ENCODE measurements around the gene XIRP2.

The XIRP2 gene

DNA sequence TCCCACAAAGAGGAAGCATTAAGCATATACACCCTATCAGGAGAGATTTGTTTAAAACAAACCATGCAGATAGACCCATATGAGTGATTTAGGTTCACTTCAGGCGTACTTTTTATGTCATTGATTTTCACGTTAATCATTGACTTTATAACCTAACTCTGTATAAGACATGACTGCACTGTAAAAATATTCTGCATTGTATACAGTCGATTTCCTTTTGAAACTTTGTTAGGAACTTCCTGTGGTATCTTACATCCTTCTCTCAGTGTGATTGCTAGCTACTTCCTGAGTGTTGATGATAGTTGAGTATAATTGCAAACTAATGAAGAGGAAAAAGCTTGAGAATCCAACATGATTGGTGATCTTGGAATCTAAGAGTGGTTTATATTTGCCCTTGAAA is 69.4 kb downstream of the XIRP2 start:
- peak; percentile 73 for DNase-seq (ENCODE audit: low read depth, low spot score)
- Histone ChIP-seq H3K36me3 (ENCODE audit: insufficient read depth, low read length) (no peaks in the 10 kb centered on the region), H3K27ac (peak overlapping the region; percentile 87), H3K9ac (ENCODE audit: insufficient read length) (no peak overlapping the region), H3K4me3 (peak overlapping the region; percentile 16), H3K9me3 (ENCODE audit: low read depth, low read length) (no peaks in the 10 kb centered on the region)
- TF ChIP-seq EZH2 (IDR thresholded peaks at IDR 0.05) (no peak), FOXP2 (optimal IDR thresholded peaks at IDR 0.05; ENCODE audit: control extremely low read depth, extremely low read length, insufficient read depth) (no peak), POLR2AphosphoS5 (IDR thresholded peaks at IDR 0.05; ENCODE audit: borderline replicate concordance, low read depth, low read length) (no peak; the same call in 1 of the 2 replicates)

DNA sequence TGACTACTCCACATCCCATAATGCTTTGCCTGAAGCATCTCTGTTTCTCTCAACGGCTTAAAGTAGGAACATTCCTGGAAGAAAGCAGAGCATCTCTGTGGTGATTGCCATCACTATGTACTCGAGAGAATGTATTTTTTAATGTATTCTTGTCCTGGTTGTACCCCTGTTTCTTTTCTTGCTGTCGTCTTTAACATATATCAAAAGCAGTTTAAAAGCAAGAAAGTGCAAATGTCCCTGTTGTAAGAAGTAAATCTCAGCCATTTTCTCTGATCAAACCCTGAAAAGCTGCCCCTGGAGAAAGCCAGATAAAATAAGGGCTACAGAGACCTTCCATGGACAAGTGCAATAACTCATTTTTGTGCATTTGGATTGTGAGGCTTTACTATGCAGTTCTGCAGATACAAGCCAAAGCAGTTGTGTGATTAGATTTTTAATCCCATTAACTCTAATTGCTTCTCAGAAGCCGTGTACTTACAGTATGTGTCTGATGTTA is 70.8 kb downstream of the XIRP2 start:
- no peak for DNase-seq (ENCODE audit: low read depth, low spot score)
- no peak overlapping the region for H3K4me3 ChIP-seq
- no peaks in the 10 kb centered on the region for H3K9me3 ChIP-seq (ENCODE audit: low read depth, low read length)
- H3K27ac ChIP-seq, result peak overlapping the region; percentile 87
- no peak overlapping the region for H3K9ac ChIP-seq (ENCODE audit: insufficient read length)
- no peaks in the 10 kb centered on the region for H3K36me3 ChIP-seq (ENCODE audit: insufficient read depth, low read length)
- no peak for TF ChIP-seq FOXP2 (optimal IDR thresholded peaks at IDR 0.05; ENCODE audit: control extremely low read depth, extremely low read length, insufficient read depth)
- no peak for TF ChIP-seq EZH2 (IDR thresholded peaks at IDR 0.05)
- no peak for TF ChIP-seq POLR2AphosphoS5 (IDR thresholded peaks at IDR 0.05; ENCODE audit: borderline replicate concordance, low read depth, low read length)

DNA sequence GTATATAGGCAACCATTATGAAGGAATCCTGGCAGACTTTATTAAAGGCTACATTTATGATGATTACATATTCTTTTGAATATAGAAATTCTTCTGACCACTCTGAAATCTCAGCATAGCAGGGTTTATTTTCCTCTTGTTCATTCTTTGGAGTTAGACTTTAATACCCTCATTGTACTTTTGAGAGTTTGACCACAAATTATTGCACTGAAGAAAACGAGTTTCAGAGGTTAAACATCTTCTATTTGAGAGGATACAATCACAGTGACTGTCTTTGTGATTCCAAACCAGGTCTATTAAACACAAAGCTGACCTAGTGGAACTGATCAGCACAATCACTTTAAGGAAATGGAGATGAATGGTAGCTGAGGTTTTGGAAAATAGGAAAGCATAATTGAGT is 71.3 kb downstream of the XIRP2 start:
- no peak for DNase-seq (ENCODE audit: low read depth, low spot score)
- Histone ChIP-seq H3K36me3 (ENCODE audit: insufficient read depth, low read length) (no peaks in the 10 kb centered on the region), H3K27ac (peak overlapping the region; percentile 87; the same call in 1 of the 2 replicates), H3K4me3 (no peak overlapping the region), H3K9ac (ENCODE audit: insufficient read length) (no peak overlapping the region), H3K9me3 (ENCODE audit: low read depth, low read length) (no peaks in the 10 kb centered on the region)
- TF ChIP-seq POLR2AphosphoS5 (IDR thresholded peaks at IDR 0.05; ENCODE audit: borderline replicate concordance, low read depth, low read length), result no peak
- no peak for TF ChIP-seq FOXP2 (optimal IDR thresholded peaks at IDR 0.05; ENCODE audit: control extremely low read depth, extremely low read length, insufficient read depth)
- TF ChIP-seq EZH2 (IDR thresholded peaks at IDR 0.05), result no peak

DNA sequence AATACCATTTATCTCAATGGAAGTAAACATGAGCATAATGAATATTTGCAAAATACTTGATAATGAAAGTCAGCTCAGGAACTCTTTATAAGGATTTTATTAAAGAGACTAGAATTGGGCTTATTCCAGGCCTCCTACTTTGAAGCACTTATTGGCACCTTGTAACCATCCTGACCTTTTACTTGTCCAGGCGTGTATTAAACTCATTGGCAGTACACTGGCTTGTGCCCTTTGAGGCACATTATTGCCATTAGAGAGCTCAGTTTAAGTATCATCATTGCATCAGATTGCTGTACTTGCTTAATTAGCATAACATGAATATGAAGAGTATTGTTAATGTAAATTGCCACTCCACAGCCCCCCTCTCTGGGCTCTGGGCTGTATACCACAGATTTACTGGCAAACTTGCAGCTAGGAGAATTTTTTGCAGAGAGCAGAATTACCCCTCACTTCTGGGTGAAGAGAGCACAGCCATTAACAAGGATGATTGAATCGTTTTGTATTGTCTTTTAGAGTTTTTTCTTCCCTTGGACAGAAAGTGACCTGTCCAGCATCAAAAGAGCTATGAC is 72.5 kb downstream of the XIRP2 start:
- no peak for TF ChIP-seq EZH2 (IDR thresholded peaks at IDR 0.05)
- no peak for TF ChIP-seq FOXP2 (optimal IDR thresholded peaks at IDR 0.05; ENCODE audit: control extremely low read depth, extremely low read length, insufficient read depth)
- TF ChIP-seq POLR2AphosphoS5 (IDR thresholded peaks at IDR 0.05; ENCODE audit: borderline replicate concordance, low read depth, low read length), result no peak
- H3K9ac ChIP-seq (ENCODE audit: insufficient read length), result no peak overlapping the region
- H3K9me3 ChIP-seq (ENCODE audit: low read depth, low read length), result no peaks in the 10 kb centered on the region
- H3K36me3 ChIP-seq (ENCODE audit: insufficient read depth, low read length), result no peaks in the 10 kb centered on the region
- H3K4me3 ChIP-seq, result no peak overlapping the region
- DNase-seq (ENCODE audit: low read depth, low spot score), result no peak
- H3K27ac ChIP-seq, result 0 out of 2 replicates have a peak overlapping the region, but pooled peaks have one; percentile 87

DNA sequence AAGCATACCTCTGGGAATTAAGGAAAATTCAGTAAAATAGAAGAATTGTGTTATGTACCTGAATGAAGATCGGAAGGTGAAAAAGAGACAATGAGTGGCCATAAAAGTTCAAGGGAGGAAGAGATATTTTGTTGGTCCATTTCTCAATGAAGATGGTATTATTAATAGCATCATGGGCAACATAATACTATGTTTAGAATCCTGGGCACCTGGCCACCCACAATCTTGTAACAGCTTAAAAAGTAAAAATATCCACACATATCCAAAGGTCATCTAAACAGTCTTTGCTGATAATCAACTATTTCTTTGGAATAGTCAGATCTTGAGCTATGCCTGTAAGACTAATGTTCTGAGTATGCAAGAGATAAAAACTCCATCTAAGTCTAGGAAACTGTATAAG is 73.7 kb downstream of the XIRP2 start:
- no peak overlapping the region for H3K27ac ChIP-seq
- no peak overlapping the region for H3K4me3 ChIP-seq
- no peak overlapping the region for H3K9ac ChIP-seq (ENCODE audit: insufficient read length)

DNA sequence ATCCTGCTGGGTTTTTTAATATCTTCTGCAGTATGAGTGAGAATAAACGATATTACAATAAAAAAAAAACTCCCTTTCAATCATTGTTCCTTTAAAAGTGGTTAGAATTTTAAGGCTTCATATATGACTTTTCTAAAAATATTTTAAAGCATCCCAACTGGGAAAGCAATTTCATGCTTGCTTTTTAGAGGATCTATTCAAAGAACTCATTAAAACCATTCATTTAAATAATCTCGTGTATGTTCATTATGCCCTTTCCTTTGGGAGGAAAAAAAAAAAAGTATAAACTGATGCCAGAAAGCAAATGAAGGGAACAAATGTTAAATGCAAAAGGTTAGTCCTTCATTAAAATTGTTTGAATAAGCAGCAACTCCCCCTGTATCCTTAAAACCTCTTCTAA is 81.2 kb downstream of the XIRP2 start:
- DNase-seq (ENCODE audit: low read depth, low spot score), result no peak
- Histone ChIP-seq H3K4me3 (no peak overlapping the region), H3K27ac (no peak overlapping the region), H3K36me3 (ENCODE audit: insufficient read depth, low read length) (no peaks in the 10 kb centered on the region), H3K9ac (ENCODE audit: insufficient read length) (no peak overlapping the region), H3K9me3 (ENCODE audit: low read depth, low read length) (no peaks in the 10 kb centered on the region)
- TF ChIP-seq FOXP2 (optimal IDR thresholded peaks at IDR 0.05; ENCODE audit: control extremely low read depth, extremely low read length, insufficient read depth) (no peak), POLR2AphosphoS5 (IDR thresholded peaks at IDR 0.05; ENCODE audit: borderline replicate concordance, low read depth, low read length) (no peak), EZH2 (IDR thresholded peaks at IDR 0.05) (no peak)

More for the DNA sequence above, 73.7 kb downstream of the XIRP2 start:
- Histone ChIP-seq H3K36me3 (ENCODE audit: insufficient read depth, low read length) (no peaks in the 10 kb centered on the region), H3K9me3 (ENCODE audit: low read depth, low read length) (no peaks in the 10 kb centered on the region)
- TF ChIP-seq EZH2 (IDR thresholded peaks at IDR 0.05) (no peak), POLR2AphosphoS5 (IDR thresholded peaks at IDR 0.05; ENCODE audit: borderline replicate concordance, low read depth, low read length) (no peak), FOXP2 (optimal IDR thresholded peaks at IDR 0.05; ENCODE audit: control extremely low read depth, extremely low read length, insufficient read depth) (no peak)
- no peak for DNase-seq (ENCODE audit: low read depth, low spot score)

DNA sequence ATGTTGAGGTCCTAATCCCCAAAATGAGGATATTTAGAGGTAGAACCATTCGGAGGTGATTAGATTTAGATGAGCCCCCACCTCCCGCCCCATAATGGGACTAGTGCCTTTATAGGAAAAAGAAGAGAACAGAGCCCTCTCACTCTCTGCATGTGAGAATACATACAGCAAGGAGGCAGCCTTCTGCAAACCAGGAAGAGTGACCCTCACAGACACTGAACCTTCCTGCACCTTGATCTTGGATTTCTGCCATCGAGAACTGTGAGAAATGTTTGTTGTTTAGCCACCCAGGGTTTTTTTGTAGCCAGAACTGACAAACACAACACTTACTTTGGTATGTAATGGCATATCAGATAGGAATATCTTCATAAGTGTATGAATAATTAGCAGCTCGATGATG is 83.7 kb downstream of the XIRP2 start:
- TF ChIP-seq EZH2 (IDR thresholded peaks at IDR 0.05) (no peak), POLR2AphosphoS5 (IDR thresholded peaks at IDR 0.05; ENCODE audit: borderline replicate concordance, low read depth, low read length) (no peak), FOXP2 (optimal IDR thresholded peaks at IDR 0.05; ENCODE audit: control extremely low read depth, extremely low read length, insufficient read depth) (no peak)
- H3K9me3 ChIP-seq (ENCODE audit: low read depth, low read length), result no peaks in the 10 kb centered on the region
- no peak for DNase-seq (ENCODE audit: low read depth, low spot score)
- no peaks in the 10 kb centered on the region for H3K36me3 ChIP-seq (ENCODE audit: insufficient read depth, low read length)
- no peak overlapping the region; the same call in 1 of the 2 replicates for H3K27ac ChIP-seq
- H3K9ac ChIP-seq (ENCODE audit: insufficient read length), result no peak overlapping the region
- H3K4me3 ChIP-seq, result no peak overlapping the region

DNA sequence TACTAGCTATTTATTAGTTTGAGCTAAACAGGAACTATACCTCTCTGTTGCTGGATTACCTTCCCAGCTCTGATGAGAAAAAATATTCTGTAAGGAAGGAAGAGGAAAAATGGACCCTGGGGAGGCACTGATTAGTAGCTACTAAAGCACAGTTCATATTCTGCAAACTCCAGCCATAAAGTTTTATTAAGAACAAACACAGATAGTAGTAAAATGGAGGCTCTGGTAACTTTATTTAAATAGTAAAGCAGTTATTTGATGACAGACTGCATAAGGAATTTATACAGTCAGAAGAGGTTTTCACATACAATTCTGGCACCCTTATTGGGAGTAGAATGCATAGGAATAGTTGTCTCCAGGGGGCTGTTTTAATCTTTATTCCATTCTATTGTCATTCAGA is 84.1 kb downstream of the XIRP2 start:
- H3K9me3 ChIP-seq (ENCODE audit: low read depth, low read length), result no peaks in the 10 kb centered on the region
- TF ChIP-seq POLR2AphosphoS5 (IDR thresholded peaks at IDR 0.05; ENCODE audit: borderline replicate concordance, low read depth, low read length), result no peak
- no peak for TF ChIP-seq FOXP2 (optimal IDR thresholded peaks at IDR 0.05; ENCODE audit: control extremely low read depth, extremely low read length, insufficient read depth)
- no peak for TF ChIP-seq EZH2 (IDR thresholded peaks at IDR 0.05)
- H3K36me3 ChIP-seq (ENCODE audit: insufficient read depth, low read length), result no peaks in the 10 kb centered on the region
- H3K4me3 ChIP-seq, result no peak overlapping the region
- no peak for DNase-seq (ENCODE audit: low read depth, low spot score)
- H3K27ac ChIP-seq, result peak overlapping the region; percentile 43; the same call in 1 of the 2 replicates
- no peak overlapping the region for H3K9ac ChIP-seq (ENCODE audit: insufficient read length)

DNA sequence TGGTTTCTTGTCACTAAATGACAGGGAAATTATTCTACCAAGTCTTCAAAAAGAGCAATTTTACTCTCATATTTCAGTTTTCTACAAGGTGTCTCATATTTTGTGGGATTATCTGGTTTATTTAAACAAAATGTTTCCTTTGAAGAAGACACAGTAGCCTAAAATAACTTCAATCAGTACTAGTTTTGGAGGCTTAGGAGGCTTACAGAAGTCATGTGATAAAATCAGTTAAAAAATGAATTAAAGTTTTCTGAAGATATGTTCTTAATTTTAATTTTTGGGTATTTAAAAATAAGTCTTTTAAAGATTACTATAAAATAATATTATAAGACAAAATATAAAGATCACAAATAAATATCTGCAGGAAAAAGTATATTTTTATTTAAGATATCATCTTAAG is 95.9 kb downstream of the XIRP2 start:
- Histone ChIP-seq H3K27ac (no peak overlapping the region), H3K9me3 (ENCODE audit: low read depth, low read length) (no peaks in the 10 kb centered on the region), H3K9ac (ENCODE audit: insufficient read length) (no peak overlapping the region), H3K36me3 (ENCODE audit: insufficient read depth, low read length) (no peaks in the 10 kb centered on the region), H3K4me3 (no peak overlapping the region)
- DNase-seq (ENCODE audit: low read depth, low spot score), result no peak
- no peak for TF ChIP-seq FOXP2 (optimal IDR thresholded peaks at IDR 0.05; ENCODE audit: control extremely low read depth, extremely low read length, insufficient read depth)
- TF ChIP-seq EZH2 (IDR thresholded peaks at IDR 0.05), result no peak
- TF ChIP-seq POLR2AphosphoS5 (IDR thresholded peaks at IDR 0.05; ENCODE audit: borderline replicate concordance, low read depth, low read length), result no peak

All from SK-N-MC (cell line).